Hematopoietic multipotent progenitor cell treated with erythropoietin and hydrocortisone succinate and interleukin-3 and kit ligand, for 15 days (in vitro differentiated cells): ENCODE results near the gene NPBWR2.

Source experiments
- DNase-seq: peaks from one replicate; pipeline ENCODE4 v3.0.0-alpha.2; 2015; ENCODE audit warnings: low spot score

The NPBWR2 gene

DNA sequence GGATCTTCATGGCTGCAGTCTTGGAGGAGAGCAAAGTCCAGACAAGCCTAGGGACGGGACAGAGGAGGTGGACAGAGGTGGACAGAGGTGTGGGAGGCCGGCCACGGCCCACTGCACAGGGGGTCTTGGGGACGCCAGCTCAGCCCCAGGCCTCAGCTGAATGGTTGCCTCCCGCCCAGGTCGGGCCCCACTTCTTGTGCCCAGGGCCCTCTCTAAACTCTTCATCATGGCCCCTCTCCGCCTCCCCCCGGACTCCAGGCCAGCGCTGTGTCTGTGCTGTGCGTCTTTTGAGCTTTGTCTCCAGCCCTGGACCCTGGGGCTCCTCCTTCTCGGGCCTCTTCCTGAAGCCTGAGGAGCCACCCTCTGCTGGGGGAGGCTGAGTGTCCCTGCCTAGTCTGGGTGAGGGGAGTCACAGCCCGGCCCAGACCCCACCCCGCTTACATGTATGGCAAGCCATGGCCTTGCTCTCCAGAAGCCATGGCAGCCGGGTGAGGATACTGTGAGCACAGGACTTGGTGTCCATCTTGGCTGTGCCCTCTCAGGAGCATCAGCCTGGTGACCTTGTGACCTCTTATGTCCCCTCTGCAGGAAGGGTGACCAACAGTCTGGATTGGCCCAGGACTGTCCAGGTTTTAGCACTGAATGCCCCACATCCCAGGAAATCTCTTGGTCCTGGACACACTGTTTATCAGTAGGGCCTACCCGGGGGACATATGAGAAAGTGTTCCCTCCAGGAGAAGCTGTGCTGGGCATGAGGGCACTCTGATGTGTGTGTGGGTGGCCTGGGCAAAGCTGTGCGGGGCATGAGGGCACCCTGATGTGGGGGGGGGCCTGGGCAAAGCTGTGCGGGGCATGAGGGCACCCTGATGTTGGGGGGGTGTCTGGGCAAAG is 9.4 kb upstream of the NPBWR2 start:
- DNase-seq = no peak

DNA sequence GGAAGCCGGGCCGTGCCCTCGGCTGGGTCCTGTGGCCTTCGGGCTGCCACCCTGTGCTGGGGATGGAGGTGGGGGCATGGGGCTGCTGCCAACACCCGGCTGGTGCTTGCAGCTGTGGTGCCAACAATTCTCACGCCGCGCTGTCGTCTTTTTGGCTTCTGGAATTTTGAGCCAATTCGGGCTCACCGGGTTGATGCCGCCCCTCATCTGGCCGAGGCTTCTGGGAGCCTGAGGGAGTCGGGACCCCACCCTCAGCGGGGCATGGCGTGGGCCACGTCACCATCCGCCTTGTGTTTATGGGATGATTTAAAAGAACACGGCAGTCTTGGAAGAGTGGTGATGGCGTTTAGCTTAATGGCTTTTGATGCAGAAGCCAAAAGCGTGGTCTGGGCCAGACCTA is 8.7 kb upstream of the NPBWR2 start:
- DNase-seq = no peak

DNA sequence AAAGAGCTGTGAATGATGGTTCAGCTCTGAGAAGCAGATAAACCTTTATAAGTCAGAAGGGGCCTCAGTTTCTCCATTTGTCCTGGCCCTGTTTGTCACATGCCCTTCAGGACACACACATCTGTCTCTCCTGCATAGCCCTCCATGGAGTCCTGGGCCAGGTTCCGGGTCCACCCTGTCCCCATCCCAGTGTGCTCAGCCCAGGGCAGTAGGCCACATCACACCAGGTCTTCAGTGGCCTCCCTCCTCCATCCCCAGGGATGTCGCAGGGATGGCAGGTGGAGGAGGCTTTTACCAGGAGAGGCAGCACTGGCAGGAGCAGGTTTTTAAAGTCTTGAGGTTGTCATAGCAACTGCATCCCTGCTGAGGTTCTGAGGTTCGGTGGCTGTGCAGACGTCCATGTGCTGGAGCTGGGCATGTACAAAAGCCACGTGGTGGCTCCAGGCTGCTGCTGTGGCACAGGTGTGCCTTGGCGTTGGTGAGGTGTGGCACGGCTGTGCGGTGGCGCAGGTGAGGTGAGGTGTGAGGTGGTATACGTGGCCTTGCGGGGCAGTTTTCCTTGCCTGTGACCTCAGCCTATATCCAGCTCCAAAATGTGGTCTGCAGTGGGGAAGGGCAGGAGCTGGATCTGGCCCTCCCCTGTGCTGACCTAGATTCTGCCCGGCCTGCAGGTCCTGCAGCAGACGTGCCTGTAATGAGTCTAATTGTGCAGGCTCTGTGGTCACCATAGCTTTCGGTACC is 8.0 kb upstream of the NPBWR2 start:
- DNase-seq = no peak

DNA sequence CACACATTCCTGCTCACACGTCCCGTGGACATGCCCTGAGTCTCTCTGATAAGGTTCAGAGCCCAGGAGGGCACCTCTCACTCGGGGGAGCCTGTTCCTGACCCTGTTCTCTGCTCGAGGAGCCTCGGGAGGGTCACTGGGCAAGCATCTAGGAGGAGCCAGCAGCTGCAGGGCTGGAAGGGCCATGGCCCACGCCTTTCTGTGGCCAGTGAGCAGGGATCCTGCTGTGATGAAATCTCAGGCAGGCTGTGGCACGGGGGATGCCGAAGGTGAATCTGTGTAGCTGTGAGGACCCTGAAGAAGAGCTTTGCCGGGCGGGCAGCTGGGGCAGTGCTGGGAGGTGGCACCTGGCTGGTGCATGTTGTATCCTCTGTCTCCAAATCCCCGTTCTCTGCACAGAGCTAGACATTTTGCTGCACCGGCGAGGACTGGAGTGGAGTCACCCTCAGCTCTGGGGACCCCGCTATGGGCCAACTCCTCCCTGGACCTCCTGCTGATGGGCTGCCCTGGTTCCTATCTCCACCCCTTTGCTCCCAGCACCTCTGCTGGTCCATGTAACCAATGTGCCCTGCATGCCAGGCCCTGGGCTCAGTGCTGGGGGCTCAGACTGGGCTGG is 7.1 kb upstream of the NPBWR2 start:
- no peak for DNase-seq

DNA sequence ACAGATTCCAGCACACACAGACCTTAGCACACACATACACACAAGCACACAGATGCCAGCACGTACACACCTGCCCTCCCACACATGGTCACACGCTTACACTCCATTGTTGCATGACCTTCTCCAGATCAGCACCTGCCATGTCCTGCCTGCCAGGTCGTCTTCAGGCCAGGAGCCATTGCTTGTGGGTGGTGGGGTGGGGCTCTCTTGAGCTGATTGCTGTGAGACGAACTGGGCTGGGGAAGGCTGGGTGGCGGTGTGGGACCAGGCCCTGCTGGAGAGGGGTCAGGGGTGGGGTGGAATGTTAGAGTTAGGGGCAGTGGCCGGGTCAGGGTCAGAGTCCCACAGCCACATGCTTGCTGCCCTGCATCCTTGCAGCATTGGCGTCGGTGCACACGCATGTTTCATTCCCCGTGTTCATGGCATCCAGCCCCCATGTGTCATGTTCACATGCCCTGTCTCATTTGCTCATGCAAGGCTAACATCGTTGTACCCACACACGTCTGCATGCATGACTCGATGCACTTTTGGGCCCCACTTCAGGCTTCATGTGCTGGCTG is 6.5 kb upstream of the NPBWR2 start:
- DNase-seq = no peak

DNA sequence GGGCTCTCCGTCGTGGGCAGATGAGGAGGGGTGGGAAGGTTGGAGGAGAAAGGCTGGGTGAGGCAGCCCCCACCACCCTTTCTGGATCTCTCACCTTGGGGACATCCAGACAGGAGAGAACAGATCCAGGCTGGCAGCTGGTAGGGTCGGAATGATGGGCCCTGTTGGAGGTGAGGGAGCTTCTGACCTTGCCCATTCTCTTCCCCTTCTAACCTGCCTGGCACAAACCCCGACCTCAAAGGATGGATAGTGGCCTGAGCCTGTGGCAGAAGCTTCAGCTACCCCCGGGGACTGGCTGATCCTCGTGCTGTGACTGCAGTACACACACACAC is 6.0 kb upstream of the NPBWR2 start:
- DNase-seq = no peak

DNA sequence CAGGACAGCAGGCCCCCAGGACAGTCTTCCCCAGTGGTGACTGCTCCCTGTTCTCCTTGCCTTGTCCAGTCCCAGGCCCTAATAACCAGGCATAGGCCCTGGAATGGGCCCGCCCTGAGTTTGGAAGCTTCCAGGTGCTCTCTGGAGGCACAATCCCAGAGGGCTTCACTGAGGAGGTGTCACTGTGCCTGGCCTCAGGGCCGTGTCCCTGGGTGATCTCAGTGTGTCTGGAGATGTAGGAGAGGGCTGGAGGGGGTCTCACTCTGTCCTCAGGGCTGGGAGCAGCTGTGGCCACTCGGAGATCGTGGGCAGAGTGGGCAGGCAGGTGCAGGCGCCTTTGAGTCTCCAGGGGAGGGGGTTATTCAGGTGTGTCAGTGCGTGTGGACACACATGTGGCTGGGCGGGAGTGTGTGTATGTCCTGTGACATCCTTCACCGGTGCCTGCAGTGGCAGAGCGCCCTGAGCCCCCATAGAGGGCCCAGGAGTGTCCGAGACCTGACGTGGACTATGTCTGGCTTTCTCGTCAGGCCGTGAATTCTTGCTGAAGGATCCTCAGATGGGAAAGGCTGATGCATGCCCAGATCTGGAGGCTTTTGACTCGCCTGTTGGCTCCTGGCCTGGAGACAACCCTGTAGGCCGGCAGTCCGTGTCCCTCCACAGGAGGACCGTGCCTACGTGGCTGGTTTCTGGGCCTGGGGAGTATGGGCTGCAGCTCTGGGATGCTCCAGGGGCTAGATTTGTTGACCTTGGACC is 5.5 kb upstream of the NPBWR2 start:
- no peak for DNase-seq

DNA sequence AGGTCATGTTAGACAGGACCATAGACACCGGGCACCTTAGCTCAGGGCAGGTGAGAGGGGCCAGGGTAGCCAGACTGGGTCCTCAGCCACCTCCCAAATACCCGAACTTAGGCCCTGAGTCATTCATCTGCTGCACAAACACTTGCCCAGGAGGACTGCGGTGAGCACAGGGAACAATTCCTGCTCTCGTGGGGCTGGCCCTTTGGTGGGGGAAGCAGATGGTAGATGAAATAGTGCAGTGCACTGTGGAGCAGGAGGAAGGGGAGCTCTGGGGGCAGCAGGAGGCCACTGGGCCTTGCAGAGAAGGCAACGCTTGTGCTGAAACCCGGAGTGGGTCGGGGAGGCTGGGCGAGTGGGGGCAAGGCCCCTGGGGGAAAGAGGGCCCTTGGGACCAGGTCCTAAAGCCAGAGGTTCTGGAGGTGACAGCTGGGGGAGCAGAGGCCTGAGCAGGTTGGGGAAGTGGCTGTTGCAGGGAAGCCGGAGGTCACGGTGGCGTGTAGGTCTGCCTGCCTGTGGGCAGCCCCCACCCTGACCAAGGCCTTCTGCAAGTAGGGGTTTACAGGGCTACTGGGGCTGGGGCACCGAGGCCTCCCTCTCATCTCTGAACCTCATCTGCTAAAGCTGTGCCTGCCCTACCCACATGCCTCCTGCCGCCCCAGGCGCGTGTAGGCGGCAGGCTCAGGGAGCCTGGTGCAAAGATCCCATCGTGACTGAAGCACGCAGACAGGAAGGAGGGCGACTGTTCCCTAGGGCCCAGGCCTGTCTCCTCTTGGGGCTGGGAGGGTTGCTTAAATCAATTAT is 4.7 kb upstream of the NPBWR2 start:
- no peak for DNase-seq

DNA sequence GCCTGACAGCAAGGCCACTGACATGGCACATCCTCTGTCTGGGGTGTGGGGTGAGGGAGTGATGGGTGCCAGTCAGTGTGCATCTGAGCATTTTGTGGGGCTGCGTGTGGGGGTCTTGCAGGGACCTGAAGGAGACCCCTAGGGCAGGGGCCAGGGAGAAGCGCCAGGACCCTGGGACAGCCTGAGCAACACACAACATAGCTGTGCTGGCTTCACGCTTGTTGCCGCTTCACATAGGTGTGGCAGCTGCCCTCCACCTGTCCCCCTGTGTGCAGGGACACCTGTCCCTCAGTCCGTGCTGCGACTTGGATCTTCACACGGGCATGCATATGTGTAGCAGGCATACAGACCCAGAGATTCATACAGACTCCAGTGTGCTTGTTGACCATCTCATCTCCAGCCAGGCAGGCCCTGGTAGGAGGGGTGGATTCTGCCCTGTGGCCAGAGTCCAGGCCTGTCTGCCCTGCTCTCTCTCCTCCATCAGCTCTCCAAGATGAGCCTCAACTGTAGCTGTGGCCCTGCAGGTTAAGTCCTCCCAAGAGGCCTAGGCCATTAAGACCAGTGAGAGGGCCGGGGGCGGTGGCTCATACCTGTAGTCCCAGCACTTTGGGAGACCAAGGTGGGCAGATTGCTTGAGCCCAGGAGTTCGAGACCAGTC is 3.2 kb upstream of the NPBWR2 start:
- no peak for DNase-seq

DNA sequence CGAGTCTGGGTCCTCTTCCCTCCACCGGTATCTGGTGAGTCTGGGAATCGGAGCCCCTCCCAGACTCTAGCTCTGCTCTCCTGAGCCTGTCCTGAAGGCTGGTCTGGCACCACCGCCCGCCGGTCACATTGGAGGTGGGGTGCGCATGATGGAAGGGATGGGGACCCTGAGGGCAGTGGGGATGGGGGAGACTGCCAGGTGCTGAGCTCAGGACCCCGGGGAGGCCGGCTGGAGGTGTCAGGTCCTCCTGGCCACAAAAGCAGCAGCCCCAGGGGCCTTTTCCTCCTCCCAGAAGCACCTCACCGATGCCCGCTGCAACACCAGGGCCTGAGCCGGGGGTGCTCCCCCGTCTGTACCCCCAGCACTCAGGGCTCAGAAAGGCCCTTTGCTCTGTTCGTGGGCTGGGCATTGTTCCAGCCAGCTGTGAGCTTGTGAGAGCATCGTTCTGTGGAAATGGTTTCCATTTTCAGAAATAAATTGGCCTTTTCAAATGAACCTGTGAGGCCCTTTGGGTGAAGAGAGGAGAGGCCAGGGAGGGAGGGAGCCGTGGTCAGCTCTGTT is 2.5 kb upstream of the NPBWR2 start:
- DNase-seq = no peak

DNA sequence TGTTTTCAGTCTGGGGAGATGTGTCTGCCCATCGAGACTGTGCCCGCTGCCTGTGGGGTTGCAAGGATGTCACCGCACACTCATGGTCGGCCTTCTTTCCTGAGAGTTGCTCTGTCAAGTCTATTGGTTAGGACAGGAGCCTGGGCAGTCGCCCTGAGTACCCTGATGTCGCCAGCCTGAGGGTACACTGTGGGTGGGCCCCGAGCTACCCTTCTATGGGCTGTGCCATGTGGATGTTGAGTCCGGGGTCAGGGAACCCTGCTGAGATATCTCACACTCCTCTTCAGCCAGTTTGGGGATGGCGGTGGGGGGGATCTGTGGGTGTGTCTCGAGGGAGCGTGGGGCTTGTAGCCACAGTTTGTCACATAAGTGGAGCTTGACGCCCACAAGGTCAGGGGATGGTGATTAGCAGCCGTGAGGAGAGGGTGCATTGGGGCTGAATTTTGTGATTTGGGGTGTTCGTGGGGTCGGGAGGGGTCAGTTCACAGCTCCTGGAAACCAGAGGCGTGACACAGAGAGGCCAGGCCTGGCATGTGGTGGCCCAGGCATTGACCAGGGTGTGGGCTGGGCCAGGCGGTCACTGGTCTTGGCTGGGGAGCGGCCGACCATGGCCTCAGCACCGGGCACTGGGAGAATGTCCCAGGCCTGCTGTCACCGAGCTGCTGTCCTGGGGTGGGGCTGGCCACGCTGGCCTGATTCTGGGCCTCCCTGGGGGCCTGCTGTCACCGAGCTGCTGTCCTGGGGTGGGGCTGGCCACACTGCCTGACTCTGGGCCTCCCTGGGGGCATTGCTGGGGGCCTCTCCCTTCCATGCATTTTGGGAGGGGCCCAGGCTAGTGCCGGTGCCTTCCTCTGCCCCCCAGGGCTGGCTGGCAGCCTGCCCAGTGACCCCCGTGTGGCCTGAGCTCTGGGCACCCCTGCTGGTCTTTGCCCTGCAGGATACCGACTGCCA is 1.6 kb upstream of the NPBWR2 start:
- no peak for DNase-seq

DNA sequence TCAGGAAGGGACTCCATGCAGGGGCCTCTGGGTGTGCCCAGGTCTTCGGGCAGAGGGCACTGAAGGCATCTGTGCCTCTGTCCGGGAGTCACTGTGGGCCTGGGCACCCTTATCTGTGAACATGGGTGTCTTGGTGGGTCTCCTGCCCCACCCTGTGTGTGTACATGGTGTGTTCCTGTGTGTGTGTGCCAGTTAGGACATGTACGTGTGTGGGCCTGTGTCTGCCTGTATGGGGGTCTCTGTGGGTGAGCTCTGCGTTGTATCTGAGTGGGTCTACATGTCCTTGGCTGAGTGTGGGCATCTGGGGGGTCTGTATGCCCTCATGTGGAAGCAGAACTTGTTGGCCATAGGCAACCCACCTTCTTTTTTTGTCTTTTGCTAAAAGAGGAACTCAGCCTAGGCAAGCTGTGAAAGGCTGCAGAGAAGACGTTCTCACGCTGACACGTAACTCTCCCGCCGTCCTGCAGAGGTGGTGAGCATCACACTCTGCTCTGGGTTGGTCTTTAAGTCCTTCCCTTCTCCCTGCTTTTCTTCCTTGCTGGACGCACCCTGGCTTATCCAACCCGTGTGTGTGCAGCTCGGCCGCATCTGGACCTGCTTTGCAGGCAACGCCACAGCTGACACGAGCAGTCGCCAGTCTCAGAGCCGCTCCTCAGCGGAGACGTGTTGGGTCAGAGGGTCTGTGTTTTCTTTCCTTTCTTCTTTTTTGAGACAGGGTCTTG is 532 bp upstream of the NPBWR2 start:
- no peak for DNase-seq

DNA sequence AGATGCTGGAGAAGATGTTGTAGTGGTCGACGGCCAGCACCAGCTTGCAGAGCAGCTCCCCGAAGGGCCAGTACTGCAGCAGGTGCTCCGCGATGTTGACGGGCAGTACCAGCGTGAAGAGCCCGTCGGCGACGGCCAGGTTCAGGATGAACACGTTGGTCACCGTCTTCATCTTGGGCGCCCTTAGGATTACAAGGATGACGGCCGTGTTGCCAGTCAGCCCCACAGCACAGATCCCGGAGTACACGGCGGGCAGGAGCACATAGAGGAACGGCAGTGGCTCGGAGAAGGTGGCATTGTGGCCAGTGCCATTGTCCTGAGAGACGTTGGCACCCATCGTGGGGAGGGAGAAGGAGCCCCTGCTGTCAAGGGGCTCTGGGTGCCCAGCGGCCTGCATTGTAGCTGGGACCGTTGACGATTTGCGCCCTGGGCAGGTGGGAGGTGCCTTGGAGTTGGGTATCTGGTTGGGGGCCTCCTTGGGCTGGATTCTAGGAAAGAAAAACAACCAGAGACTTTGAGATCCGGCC is 867 bp downstream of the NPBWR2 start:
- DNase-seq = no peak

DNA sequence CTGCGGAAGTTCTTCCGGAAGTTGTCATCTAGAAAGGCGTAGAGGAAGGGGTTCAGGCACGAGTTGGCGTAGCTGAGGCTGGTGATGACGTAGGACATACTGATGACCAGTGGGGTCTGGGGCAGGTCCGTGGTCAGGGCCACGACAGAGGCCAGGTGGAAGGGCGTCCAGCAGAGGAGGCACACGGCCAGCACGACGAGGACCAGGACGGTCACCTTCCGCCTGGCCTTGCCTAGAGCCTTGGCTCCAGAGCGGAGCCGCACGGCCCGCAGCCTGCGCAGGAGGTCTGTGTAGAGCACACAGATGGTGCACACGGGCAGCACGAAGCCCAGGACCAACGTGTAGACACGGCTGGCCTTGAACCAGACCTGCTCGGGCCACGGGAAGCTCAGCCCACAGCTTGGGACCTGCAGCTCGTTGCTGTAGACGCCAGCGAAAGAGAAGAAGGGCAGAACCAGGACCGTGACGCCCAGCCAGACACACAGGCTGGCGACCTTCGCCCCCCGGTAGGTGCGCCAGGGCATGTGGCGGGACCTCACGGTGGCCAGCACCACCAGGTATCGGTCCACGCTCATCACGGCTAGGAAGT is 1.4 kb downstream of the NPBWR2 start:
- no peak for DNase-seq

DNA sequence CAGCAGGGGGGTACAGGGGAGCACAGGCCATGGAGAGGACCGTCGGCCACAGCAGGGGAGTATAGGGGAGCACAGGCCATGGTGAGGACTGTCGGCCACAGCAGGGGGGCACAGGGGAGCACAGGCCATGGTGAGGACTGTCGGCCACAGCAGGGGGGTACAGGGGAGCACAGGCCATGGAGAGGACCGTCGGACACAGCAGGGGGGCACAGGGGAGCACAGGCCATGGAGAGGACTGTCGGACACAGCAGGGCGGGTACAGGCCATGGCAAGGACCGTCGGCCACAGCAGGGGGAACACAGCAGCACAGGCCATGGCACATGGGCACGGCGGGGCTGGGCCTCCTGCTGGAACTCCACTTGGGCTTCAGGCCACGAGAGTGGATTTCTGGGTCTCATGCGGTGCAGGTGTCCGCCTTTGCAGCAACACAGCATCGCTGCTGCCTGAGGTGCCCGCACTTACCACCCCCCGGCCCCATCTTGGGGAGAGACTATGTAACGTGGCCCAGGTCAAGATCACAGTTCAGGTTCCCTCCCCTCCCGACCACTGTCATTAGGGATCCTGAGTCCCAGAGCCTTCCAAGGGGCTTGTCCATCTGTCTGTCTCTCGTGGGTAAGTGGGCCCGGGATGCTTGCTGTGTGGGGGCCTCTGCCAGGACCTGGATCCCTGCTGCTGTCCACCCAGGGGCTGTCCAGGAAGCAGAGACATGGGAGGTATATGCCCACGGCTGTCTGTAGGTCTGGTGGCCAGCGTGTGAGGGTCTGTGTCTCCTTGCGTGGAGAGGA is 2.5 kb downstream of the NPBWR2 start:
- no peak for DNase-seq

DNA sequence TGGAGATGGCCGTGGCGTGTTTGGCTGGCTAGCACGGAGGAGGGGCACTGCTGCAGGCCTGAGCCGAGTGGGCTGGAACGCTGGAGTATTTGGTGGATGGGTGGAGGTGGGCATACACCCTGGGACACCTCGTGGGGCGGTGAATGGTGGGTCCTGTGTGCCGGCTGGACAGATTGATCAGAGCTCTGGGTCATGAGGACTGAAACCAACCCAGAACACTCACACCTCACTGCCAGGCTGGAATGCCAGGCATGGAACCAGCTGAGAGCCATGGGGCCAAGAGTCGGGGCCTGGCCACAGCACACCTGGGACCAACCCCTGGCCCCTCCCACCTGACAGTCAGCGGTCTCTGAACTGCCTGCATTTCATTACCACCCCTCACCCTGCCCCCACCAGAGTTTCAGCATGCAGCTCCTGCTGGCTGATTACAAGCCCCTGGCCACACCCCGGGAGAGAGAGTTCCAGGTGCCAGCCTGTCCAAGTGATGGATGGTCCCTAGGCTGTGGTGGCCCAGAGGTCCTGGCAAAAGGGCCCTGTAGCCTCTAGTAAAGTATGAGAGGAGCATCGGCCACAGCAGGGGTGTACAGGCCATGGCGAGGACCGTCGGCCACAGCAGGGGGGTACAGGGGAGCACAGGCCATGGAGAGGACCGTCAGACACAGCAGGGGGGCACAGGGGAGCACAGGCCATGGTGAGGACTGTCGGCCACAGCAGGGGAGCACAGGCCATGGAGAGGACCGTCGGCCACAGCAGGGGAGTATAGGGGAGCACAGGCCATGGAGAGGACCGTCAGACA is 3.3 kb downstream of the NPBWR2 start:
- DNase-seq = no peak
